Omental fat pad (tissue), 4 donors: ENCODE data around the gene CDK14. TPM values are rescaled to one million over a fixed set of nuclear protein-coding genes. Genes with fewer than 3 reads are reported as not detected.

ENCODE experiments used
- ATAC-seq: fragments of 150-250 bp; one replicate; pipeline ENCODE4 v1.9.1; 2016; ENCODE audit warnings: mild to moderate bottlenecking, moderate library complexity; ENCODE audit not compliant: low FRiP score
- DNase-seq: peaks from one replicate; pipeline ENCODE4 v3.0.0-alpha.2; 2019; ENCODE audit warnings: low spot score
- CTCF ChIP-seq, 3 donors: fragments of 450-650 bp; IDR thresholded peaks; one replicate each; pipeline ENCODE4 v1.5.1; 2016 to 2017; ENCODE audit warnings: antibody characterized with exemption in 3 of 3, mild to moderate bottlenecking in 3 of 3, moderate library complexity in 2 of 3
- total RNA-seq, 4 donors: library from RNA; depleted of rRNA; stranded (reverse); fragments of >200 nt; gene quantifications; one replicate each; pipeline ENCODE4 v1.1.0, GENCODE V29; 2016

The CDK14 gene
- total RNA-seq, 4 donors from 2014 or later: 25.2 to 40.3 (median 30.8) TPM

- DNase-seq (no peak), ATAC-seq (no peak)
- no peak for TF ChIP-seq CTCF (IDR thresholded peaks at IDR 0.05)
Measured at GRCh38 chr7:90828601-90829000, 232.5 kb downstream of the CDK14 start.

GRCh38 chr7:90830308-90830707, 234.2 kb downstream of the CDK14 start:
- TF ChIP-seq CTCF (IDR thresholded peaks at IDR 0.05): no peak
- DNase-seq: no peak
- ATAC-seq: no peak

- no peak for ATAC-seq
- no peak for DNase-seq
- no peak for TF ChIP-seq CTCF (IDR thresholded peaks at IDR 0.05)
Measured at GRCh38 chr7:90832726-90833125, 236.6 kb downstream of the CDK14 start.

GRCh38 chr7:90833443-90833842, 237.3 kb downstream of the CDK14 start:
- DNase-seq (no peak), ATAC-seq (no peak)
- no peak for TF ChIP-seq CTCF (IDR thresholded peaks at IDR 0.05)

GRCh38 chr7:90834771-90835170, 238.7 kb downstream of the CDK14 start:
- ATAC-seq (no peak), DNase-seq (no peak)
- TF ChIP-seq CTCF (IDR thresholded peaks at IDR 0.05): no peak

GRCh38 chr7:90835861-90836260, 239.7 kb downstream of the CDK14 start:
- ATAC-seq: no peak
- no peak for DNase-seq
- no peak for TF ChIP-seq CTCF (IDR thresholded peaks at IDR 0.05)

- no peak for DNase-seq
- TF ChIP-seq CTCF (IDR thresholded peaks at IDR 0.05): no peak
- no peak for ATAC-seq
Measured at GRCh38 chr7:90836937-90837336, 240.8 kb downstream of the CDK14 start.
